Measurements from ENCODE around the gene RPN2.

DNA sequence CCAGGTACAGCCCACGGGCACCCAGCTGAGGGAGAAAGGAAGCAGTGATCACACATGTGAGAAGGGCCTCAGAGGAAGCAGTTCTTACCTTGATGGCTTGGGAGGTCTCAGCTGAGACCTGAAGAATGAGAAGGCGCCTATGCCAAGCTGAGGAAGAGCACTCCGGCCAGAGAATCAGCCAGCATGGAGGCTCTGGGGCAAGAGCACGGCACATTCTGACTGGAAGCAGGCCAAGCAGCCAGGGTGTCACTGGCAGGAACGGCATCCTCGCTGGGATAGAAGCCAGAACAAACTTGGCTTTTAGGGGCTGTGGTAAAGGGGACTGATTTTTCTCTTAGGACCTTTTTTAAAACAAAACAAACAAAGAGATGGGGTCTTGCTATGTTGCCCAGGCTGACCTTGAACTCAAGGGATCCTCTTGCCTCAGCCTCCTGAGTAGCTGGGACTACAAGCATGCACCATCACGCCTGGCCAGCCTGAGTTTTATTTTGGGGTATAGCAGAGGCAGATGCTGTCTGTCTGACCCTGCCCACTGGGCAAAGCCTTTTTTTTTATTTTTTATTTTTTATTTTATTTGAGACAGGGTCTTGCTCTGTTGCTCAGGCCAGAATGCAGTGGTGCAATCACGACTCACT lies 64.9 kb downstream of the RPN2 start:
- TF ChIP-seq ZFP36L2 (CRISPR knock-in tag; IDR thresholded peaks at IDR 0.05) (no peak), ELF4 (CRISPR knock-in tag; IDR thresholded peaks at IDR 0.05; ENCODE audit: borderline replicate concordance) (no peak), EZH2 (conservative IDR thresholded peaks at IDR 0.05; ENCODE audit: low read depth, low read length) (no peak), PTBP1 (IDR thresholded peaks at IDR 0.05; ENCODE audit: low read depth, low read length, poor library complexity, severe bottlenecking) (no peak)
- TF ChIP-seq, protein P1, sequence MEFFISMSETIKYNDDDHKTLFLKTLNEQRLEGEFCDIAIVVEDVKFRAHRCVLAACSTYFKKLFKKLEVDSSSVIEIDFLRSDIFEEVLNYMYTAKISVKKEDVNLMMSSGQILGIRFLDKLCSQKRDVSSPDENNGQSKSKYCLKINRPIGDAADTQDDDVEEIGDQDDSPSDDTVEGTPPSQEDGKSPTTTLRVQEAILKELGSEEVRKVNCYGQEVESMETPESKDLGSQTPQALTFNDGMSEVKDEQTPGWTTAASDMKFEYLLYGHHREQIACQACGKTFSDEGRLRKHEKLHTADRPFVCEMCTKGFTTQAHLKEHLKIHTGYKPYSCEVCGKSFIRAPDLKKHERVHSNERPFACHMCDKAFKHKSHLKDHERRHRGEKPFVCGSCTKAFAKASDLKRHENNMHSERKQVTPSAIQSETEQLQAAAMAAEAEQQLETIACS (CRISPR knock-in tag; IDR thresholded peaks at IDR 0.05), result no peak
- TF ChIP-seq, protein P2, sequence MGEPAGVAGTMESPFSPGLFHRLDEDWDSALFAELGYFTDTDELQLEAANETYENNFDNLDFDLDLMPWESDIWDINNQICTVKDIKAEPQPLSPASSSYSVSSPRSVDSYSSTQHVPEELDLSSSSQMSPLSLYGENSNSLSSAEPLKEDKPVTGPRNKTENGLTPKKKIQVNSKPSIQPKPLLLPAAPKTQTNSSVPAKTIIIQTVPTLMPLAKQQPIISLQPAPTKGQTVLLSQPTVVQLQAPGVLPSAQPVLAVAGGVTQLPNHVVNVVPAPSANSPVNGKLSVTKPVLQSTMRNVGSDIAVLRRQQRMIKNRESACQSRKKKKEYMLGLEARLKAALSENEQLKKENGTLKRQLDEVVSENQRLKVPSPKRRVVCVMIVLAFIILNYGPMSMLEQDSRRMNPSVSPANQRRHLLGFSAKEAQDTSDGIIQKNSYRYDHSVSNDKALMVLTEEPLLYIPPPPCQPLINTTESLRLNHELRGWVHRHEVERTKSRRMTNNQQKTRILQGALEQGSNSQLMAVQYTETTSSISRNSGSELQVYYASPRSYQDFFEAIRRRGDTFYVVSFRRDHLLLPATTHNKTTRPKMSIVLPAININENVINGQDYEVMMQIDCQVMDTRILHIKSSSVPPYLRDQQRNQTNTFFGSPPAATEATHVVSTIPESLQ (CRISPR knock-in tag; conservative IDR thresholded peaks at IDR 0.05), result no peak
- TF ChIP-seq, protein P3, sequence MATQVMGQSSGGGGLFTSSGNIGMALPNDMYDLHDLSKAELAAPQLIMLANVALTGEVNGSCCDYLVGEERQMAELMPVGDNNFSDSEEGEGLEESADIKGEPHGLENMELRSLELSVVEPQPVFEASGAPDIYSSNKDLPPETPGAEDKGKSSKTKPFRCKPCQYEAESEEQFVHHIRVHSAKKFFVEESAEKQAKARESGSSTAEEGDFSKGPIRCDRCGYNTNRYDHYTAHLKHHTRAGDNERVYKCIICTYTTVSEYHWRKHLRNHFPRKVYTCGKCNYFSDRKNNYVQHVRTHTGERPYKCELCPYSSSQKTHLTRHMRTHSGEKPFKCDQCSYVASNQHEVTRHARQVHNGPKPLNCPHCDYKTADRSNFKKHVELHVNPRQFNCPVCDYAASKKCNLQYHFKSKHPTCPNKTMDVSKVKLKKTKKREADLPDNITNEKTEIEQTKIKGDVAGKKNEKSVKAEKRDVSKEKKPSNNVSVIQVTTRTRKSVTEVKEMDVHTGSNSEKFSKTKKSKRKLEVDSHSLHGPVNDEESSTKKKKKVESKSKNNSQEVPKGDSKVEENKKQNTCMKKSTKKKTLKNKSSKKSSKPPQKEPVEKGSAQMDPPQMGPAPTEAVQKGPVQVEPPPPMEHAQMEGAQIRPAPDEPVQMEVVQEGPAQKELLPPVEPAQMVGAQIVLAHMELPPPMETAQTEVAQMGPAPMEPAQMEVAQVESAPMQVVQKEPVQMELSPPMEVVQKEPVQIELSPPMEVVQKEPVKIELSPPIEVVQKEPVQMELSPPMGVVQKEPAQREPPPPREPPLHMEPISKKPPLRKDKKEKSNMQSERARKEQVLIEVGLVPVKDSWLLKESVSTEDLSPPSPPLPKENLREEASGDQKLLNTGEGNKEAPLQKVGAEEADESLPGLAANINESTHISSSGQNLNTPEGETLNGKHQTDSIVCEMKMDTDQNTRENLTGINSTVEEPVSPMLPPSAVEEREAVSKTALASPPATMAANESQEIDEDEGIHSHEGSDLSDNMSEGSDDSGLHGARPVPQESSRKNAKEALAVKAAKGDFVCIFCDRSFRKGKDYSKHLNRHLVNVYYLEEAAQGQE (IDR thresholded peaks at IDR 0.05; ENCODE audit: borderline replicate concordance in 1 of 2, low read depth in 1 of 2, low read length in 2 of 2), result no peak
- TF ChIP-seq, protein P4, sequence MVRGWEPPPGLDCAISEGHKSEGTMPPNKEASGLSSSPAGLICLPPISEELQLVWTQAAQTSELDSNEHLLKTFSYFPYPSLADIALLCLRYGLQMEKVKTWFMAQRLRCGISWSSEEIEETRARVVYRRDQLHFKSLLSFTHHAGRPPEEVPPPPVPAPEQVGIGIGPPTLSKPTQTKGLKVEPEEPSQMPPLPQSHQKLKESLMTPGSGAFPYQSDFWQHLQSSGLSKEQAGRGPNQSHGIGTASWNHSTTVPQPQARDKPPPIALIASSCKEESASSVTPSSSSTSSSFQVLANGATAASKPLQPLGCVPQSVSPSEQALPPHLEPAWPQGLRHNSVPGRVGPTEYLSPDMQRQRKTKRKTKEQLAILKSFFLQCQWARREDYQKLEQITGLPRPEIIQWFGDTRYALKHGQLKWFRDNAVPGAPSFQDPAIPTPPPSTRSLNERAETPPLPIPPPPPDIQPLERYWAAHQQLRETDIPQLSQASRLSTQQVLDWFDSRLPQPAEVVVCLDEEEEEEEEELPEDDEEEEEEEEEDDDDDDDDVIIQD (CRISPR knock-in tag; IDR thresholded peaks at IDR 0.05; ENCODE audit: low read depth), result no peak

Measured in HepG2 (cell line).